Measurements from ENCODE around the gene BRICD5. TPM values are rescaled to one million over a fixed set of nuclear protein-coding genes. Genes with fewer than 3 reads are reported as not detected.

The BRICD5 gene
- total RNA-seq, 1 donor from 2014 or later = 5.2 TPM

GRCh38 chr16:2209258-2210008 is 1.2 kb downstream of the BRICD5 start:
- Histone ChIP-seq H3K4me2 (no peak overlapping the region), H3K4me3 (no peak overlapping the region), H3K79me2 (ENCODE audit: low read depth) (peaks cover 41% of the 10 kb centered on the region), H3K27ac (no peak overlapping the region), H3K9me3 (ENCODE audit: low read depth) (no peaks in the 10 kb centered on the region), H3K9ac (no peak overlapping the region), H3K36me3 (no peaks in the 10 kb centered on the region), H4K20me1 (ENCODE audit: low read depth) (peaks cover 41% of the 10 kb centered on the region), H3K27me3 (no peaks in the 10 kb centered on the region), H3F3A (ENCODE audit: low read depth) (peaks cover 40% of the 10 kb centered on the region), H3K4me1 (peaks cover 16% of the 10 kb centered on the region), H2AFZ (replicated peaks) (no peak overlapping the region)
- TF ChIP-seq CTCF (IDR thresholded peaks at IDR 0.05) (no peak), EZH2 (IDR thresholded peaks at IDR 0.05) (no peak), EZH2phosphoT487 (IDR thresholded peaks at IDR 0.05) (no peak)
- no peak overlapping the region for H3K27ac Mint-ChIP-seq
- no peak for DNase-seq (ENCODE audit: low spot score)
- no peak overlapping the region for H3K4me3 Mint-ChIP-seq
- peaks cover 15% of the 10 kb centered on the region for H3K27me3 Mint-ChIP-seq (ENCODE audit: insufficient read depth, low read depth)
- H3K36me3 Mint-ChIP-seq = peaks cover 12% of the 10 kb centered on the region
- H3K4me1 Mint-ChIP-seq = peaks cover 29% of the 10 kb centered on the region
- H3K9me3 Mint-ChIP-seq = no peaks in the 10 kb centered on the region

GRCh38 chr16:2208772-2209171 is 1.9 kb downstream of the BRICD5 start:
- H3K4me3 Mint-ChIP-seq = no peak overlapping the region
- no peak overlapping the region for H2AFZ ChIP-seq (replicated peaks)
- no peak for TF ChIP-seq CTCF (IDR thresholded peaks at IDR 0.05)
- TF ChIP-seq EZH2 (IDR thresholded peaks at IDR 0.05) = no peak
- no peak for TF ChIP-seq EZH2phosphoT487 (IDR thresholded peaks at IDR 0.05)
- H4K20me1 ChIP-seq (ENCODE audit: low read depth) = peaks cover 34% of the 10 kb centered on the region
- no peaks in the 10 kb centered on the region for H3K9me3 ChIP-seq (ENCODE audit: low read depth)
- H3K36me3 ChIP-seq = no peaks in the 10 kb centered on the region
- H3K4me1 Mint-ChIP-seq = peaks cover 31% of the 10 kb centered on the region
- peaks cover 18% of the 10 kb centered on the region for H3K27me3 Mint-ChIP-seq (ENCODE audit: insufficient read depth, low read depth)
- peaks cover 12% of the 10 kb centered on the region for H3K36me3 Mint-ChIP-seq
- H3K4me1 ChIP-seq = peaks cover 16% of the 10 kb centered on the region
- H3K79me2 ChIP-seq (ENCODE audit: low read depth) = peaks cover 35% of the 10 kb centered on the region
- H3K27ac Mint-ChIP-seq = no peak overlapping the region
- no peak for DNase-seq (ENCODE audit: low spot score)
- no peaks in the 10 kb centered on the region for H3K27me3 ChIP-seq
- no peaks in the 10 kb centered on the region for H3K9me3 Mint-ChIP-seq
- H3K4me3 ChIP-seq = no peak overlapping the region
- no peak overlapping the region for H3K27ac ChIP-seq
- H3K9ac ChIP-seq = no peak overlapping the region
- H3F3A ChIP-seq (ENCODE audit: low read depth) = peaks cover 40% of the 10 kb centered on the region
- H3K4me2 ChIP-seq = no peak overlapping the region

GRCh38 chr16:2208308-2208707 is 2.4 kb downstream of the BRICD5 start:
- Histone ChIP-seq H3K4me2 (no peak overlapping the region), H3K36me3 (no peaks in the 10 kb centered on the region), H4K20me1 (ENCODE audit: low read depth) (peaks cover 29% of the 10 kb centered on the region), H2AFZ (replicated peaks) (no peak overlapping the region), H3F3A (ENCODE audit: low read depth) (peaks cover 36% of the 10 kb centered on the region), H3K4me1 (peaks cover 12% of the 10 kb centered on the region), H3K27ac (no peak overlapping the region), H3K4me3 (no peak overlapping the region), H3K9me3 (ENCODE audit: low read depth) (no peaks in the 10 kb centered on the region), H3K79me2 (ENCODE audit: low read depth) (peaks cover 30% of the 10 kb centered on the region), H3K27me3 (no peaks in the 10 kb centered on the region), H3K9ac (no peak overlapping the region)
- Mint-ChIP-seq H3K4me3 (no peak overlapping the region), H3K9me3 (no peaks in the 10 kb centered on the region), H3K4me1 (peaks cover 27% of the 10 kb centered on the region), H3K27ac (no peak overlapping the region), H3K36me3 (peaks cover 12% of the 10 kb centered on the region), H3K27me3 (ENCODE audit: insufficient read depth, low read depth) (peaks cover 18% of the 10 kb centered on the region)
- DNase-seq (ENCODE audit: low spot score) = no peak
- TF ChIP-seq EZH2phosphoT487 (IDR thresholded peaks at IDR 0.05) (no peak), EZH2 (IDR thresholded peaks at IDR 0.05) (no peak), CTCF (IDR thresholded peaks at IDR 0.05) (no peak)
